Retinal pigment epithelial cell (primary cell): ENCODE measurements around the gene TBC1D17.

Experiments used
- DNase-seq: peaks from one replicate; pipeline ENCODE4 v3.0.0-alpha.2; 2010; ENCODE audit warnings: low read depth
- H3K4me3 ChIP-seq: 2 replicates; pipeline ENCODE4 v1.5.1; 2011; ENCODE audit warnings: mild to moderate bottlenecking, low read length, control low read depth, moderate library complexity
- TF ChIP-seq, protein P1 (sequence below): conservative IDR thresholded peaks from 2 replicates; pipeline ENCODE4 v1.5.1; 2011; ENCODE audit warnings: low read depth, low read length, control low read depth, inconsistent platforms

TBC1D17 gene

DNA sequence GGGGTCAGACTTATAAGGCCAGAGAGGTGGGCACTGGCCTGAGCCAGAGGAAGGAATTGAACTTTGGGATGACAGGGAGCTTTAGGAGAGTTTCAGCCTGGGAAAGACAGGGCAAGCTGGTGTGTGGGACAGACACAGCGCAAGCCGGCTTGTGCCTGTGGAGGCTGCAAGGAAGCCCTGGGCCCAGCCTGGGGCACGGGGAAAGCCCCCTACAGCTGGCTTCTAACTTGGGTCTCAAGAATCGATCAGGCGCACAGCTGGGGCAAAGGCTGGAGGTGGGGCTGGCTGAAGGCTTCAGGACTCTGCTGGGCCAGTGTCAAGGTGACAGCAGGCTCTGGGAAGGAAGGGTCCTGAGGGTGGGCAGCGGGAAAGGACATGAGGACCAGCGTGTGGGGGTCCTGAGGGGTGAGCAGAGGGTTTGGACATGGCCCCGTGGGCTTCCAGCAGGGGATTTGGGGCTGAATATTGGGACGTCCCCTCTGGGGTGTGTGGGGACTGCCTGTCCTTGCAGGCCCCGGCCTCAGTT lies 23.6 kb upstream of the TBC1D17 start:
- H3K4me3 ChIP-seq: no peak overlapping the region
- DNase-seq: no peak
- TF ChIP-seq, protein P1, sequence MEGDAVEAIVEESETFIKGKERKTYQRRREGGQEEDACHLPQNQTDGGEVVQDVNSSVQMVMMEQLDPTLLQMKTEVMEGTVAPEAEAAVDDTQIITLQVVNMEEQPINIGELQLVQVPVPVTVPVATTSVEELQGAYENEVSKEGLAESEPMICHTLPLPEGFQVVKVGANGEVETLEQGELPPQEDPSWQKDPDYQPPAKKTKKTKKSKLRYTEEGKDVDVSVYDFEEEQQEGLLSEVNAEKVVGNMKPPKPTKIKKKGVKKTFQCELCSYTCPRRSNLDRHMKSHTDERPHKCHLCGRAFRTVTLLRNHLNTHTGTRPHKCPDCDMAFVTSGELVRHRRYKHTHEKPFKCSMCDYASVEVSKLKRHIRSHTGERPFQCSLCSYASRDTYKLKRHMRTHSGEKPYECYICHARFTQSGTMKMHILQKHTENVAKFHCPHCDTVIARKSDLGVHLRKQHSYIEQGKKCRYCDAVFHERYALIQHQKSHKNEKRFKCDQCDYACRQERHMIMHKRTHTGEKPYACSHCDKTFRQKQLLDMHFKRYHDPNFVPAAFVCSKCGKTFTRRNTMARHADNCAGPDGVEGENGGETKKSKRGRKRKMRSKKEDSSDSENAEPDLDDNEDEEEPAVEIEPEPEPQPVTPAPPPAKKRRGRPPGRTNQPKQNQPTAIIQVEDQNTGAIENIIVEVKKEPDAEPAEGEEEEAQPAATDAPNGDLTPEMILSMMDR: no peak

DNA sequence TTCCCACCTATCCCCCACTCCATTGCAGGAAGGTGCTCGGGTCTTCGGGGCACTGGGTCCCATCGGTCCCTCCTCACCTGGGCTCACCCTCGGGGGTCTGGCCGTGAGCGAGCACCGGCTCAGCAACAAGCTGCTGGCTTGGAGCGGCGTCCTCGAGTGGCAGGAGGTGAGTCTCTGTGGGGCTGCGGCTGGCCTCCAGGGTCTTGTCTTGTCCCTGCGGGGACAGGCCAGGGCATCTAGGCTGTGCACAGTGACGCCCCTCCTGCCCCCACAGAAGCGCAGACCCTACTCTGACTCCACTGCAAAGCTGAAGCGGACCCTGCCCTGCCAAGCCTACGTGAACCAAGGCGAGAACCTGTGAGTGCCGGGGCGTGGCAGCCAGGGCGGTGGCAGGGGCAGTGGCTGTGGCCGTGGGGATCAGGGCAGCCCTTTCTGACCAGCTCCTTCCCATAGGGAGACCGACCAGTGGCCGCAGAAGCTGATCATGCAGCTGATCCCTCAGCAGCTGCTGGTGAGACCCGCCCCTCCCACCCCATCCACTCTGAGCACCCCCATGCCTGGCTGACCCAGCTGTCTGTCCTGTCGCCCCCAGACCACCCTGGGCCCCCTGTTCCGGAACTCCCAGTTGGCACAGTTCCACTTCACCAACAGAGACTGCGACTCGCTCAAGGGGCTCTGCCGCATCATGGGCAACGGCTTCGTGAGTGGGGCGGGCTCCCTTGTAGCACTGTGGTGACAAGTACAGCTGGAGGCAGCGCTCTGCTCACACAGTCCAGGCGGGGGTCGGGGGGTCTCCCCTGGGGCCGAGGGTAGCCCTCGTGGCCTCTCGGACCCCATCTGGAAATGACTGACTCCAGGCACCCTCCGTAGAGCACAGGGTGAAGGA lies 22.9 kb upstream of the TBC1D17 start:
- H3K4me3 ChIP-seq: no peak overlapping the region
- TF ChIP-seq, protein P1: no peak
- DNase-seq: no peak

DNA sequence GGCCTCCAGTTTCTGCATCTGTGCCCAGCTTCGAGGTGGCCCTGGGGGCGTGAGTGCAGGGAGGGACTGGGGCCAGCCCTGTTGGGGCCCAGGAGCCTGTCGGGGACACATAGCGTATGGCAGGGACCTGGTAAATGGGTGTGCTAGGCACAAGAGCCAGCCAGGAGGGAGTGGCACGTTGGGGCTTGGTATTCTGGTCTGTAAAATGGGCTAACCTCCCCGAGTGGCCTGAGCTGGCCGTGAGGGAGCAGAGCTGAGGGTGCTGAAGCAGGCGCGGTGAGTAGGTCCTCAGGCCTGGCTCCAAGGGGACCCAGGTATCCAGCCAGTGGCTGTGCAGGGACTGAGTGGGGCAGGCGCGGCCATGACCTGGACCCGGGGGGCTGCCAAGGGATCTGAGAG lies 22.2 kb upstream of the TBC1D17 start:
- TF ChIP-seq, protein P1: no peak
- no peak for DNase-seq
- H3K4me3 ChIP-seq: no peak overlapping the region

DNA sequence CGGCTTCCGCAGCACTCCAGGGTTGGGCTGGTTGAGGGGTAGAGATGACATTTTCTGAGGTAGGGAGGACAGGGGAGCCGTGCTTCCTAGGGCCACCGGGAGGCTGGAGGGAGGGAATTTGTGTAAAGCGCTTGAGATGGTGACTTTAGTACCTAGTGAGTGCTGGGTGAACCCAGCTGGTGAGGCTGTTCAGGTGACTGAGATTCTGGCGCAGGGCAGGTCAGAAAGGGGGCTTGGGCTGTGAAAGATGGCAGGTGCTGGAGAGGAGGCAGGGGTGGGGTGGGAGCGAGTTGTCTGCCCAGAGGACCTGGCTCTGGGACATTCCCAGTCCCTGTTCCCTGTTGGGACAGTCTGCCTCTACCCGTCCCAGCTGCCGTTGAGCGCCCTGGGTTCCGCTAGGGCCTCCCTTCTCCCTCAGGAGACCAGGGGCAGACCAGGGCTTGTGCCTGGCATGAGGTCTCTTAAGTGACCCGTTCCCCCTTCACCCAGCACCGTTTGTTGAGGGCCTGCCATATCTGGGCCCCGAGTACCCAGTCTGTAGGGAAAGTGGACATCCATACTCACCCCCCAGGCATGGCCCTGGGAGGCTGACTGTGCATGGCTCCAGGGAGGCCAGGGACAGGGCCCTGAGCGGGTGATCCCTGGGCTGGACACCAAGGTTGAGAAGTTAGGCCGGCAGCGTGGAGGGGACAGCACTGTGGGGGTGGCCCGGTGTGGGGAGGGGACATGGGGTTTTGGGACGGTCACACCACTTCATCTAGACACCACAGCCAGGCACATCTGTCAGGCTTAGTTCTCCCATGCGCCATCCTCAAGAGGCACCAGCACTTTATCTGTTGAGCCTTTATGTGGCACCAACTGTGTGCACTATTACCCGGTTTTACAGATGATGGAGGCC lies 21.6 kb upstream of the TBC1D17 start:
- no peak overlapping the region for H3K4me3 ChIP-seq
- TF ChIP-seq, protein P1: no peak
- no peak for DNase-seq

DNA sequence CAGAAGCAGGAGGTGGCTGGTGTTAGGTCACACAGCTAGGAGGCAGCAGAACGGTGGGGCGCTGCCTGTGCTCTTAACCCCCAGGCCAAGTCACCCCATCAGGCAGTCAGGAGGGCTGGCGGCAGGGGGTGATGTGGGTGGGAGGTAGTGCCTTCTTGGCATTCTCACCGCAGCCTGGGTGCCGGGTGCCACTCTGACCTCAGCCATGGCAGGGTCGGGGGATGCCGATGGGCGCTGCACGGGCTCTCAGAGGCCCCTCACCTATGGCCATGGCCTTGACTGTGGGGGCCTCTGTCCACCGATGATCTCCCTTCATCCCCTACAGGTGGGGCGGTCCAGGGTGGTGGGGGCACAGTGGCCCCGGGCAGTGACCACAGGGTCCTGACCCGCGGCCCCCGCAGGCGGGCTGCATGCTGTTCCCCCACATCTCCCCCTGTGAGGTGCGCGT lies 20.9 kb upstream of the TBC1D17 start:
- no peak overlapping the region for H3K4me3 ChIP-seq
- TF ChIP-seq, protein P1: no peak
- DNase-seq: no peak

DNA sequence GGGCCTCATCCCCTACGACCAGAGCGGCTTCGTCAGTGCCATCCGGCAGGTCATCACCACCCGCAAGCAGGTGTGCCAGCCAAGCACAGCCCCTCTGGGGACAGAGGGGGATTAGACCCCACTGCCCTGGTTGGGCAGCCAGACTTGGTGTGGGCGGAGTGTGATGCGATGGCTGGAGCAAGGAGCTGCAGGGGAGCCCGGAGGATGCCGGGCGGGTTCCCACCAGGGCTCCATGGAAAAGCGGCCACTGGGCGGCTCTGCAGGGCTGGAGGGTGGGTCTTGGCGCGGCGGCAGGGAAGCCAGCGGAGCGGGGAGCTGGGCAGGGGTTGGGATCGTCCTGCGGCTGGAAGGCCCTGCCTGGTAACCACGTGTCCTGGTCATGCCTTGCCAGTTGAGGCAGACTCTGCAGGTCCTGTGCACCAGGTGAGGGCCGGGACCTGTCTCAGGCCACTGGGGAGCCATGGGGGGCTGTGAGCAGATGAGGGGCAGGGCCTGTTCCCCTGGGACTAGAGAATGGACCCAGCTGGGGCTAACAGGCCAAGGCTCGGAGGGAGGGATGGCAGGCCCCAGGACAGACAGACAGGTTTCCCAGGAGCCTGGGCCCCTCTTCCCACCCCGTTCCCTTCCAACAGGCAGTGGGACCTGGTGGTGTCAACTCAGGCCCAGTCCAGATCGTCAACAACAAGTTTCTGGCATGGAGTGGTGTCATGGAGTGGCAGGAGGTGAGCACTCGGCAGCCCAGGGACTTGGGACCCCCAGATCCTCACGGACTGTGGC lies 20.3 kb upstream of the TBC1D17 start:
- TF ChIP-seq, protein P1: no peak
- no peak for DNase-seq
- no peak overlapping the region for H3K4me3 ChIP-seq
